Measurements from ENCODE around the gene CACNA1B.

GRCh38 chr9:138077126-138077525 lies 199.5 kb downstream of the CACNA1B start:
- TF ChIP-seq FOS (IDR thresholded peaks at IDR 0.05; ENCODE audit: extremely low read depth, insufficient read length) (no peak), ZKSCAN1 (IDR thresholded peaks at IDR 0.05; ENCODE audit: low read depth, low read length) (no peak), ELK1 (CRISPR knock-in tag; IDR thresholded peaks at IDR 0.05) (no peak), BCLAF1 (IDR thresholded peaks at IDR 0.05; ENCODE audit: borderline replicate concordance in 1 of 2, control insufficient read depth in 1 of 2, low read depth in 2 of 2, low read length in 1 of 2) (no peak)
